H7 (cell line): ENCODE results near the gene NSUN3. TPM values are rescaled to one million over a fixed set of nuclear protein-coding genes. Genes with fewer than 3 reads are reported as not detected.
"Not testable (repeated sequence)": the region's sequence is repeated elsewhere in the genome, so short reads cannot be mapped to it uniquely, and the experiment has no call there.

Source experiments
- DNase-seq: peaks from one replicate; pipeline ENCODE4 v3.0.0; 2012
- H3K27me3 ChIP-seq: 2 replicates; pipeline ENCODE4 v1.6.0; 2011; ENCODE audit warnings: mild to moderate bottlenecking, low read length; ENCODE audit not compliant: control insufficient read depth, insufficient read depth
- H3K36me3 ChIP-seq: replicated peaks from 2 replicates; pipeline ENCODE4 v1.5.1; 2011; ENCODE audit warnings: low read length; ENCODE audit not compliant: control insufficient read depth, insufficient read depth
- H3K4me3 ChIP-seq: 2 replicates; pipeline ENCODE4 v1.5.1; 2011; ENCODE audit warnings: low read depth, mild to moderate bottlenecking, control low read depth, low read length, moderate library complexity; ENCODE audit not compliant: insufficient read depth
- total RNA-seq: library from RNA; depleted of rRNA; stranded (reverse); fragments of >200 nt; shearing (Covaris generic); gene quantifications from 2 replicates; pipeline ENCODE4 v1.2.3, GENCODE V29; 2014

NSUN3 gene
- total RNA-seq, 1 experiment from 2014 or later: 7.7 TPM

- Histone ChIP-seq H3K4me3 (peak overlapping the region; percentile 65), H3K36me3 (no peaks in the 10 kb centered on the region), H3K27me3 (no peaks in the 10 kb centered on the region)
- DNase-seq: no peak
These were observed 747 bp downstream of the NSUN3 start for GRCh38 chr3:94063496-94064119.

- DNase-seq: no peak
- no peak overlapping the region for H3K4me3 ChIP-seq
- no peaks in the 10 kb centered on the region for H3K36me3 ChIP-seq
- H3K27me3 ChIP-seq: no peaks in the 10 kb centered on the region
These were observed 1.5 kb downstream of the NSUN3 start for GRCh38 chr3:94064243-94064860.

- Histone ChIP-seq H3K36me3 (no peaks in the 10 kb centered on the region), H3K4me3 (no peak overlapping the region), H3K27me3 (no peaks in the 10 kb centered on the region)
- DNase-seq: no peak
These were observed 2.3 kb downstream of the NSUN3 start for GRCh38 chr3:94065122-94065521.

GRCh38 chr3:94065819-94066480, 3.1 kb downstream of the NSUN3 start:
- no peak overlapping the region for H3K4me3 ChIP-seq
- no peak for DNase-seq
- H3K27me3 ChIP-seq: no peaks in the 10 kb centered on the region
- no peaks in the 10 kb centered on the region for H3K36me3 ChIP-seq

GRCh38 chr3:94066506-94067500, 3.9 kb downstream of the NSUN3 start:
- DNase-seq: no peak
- no peak overlapping the region for H3K4me3 ChIP-seq

GRCh38 chr3:94069194-94069813, 6.4 kb downstream of the NSUN3 start:
- Histone ChIP-seq H3K27me3 (no peaks in the 10 kb centered on the region), H3K36me3 (0 out of 2 replicates have a peak, but pooled peaks cover 1% of the 10 kb centered on the region), H3K4me3 (no peak overlapping the region)
- DNase-seq: no peak

More at GRCh38 chr3:94066506-94067500, 3.9 kb downstream of the NSUN3 start:
- H3K27me3 ChIP-seq: no peaks in the 10 kb centered on the region
- H3K36me3 ChIP-seq: 0 out of 2 replicates have a peak, but pooled peaks cover 1% of the 10 kb centered on the region

GRCh38 chr3:94070341-94070911, 7.6 kb downstream of the NSUN3 start:
- DNase-seq: no peak
- no peaks in the 10 kb centered on the region for H3K27me3 ChIP-seq
- no peak overlapping the region for H3K4me3 ChIP-seq
- H3K36me3 ChIP-seq: 0 out of 2 replicates have a peak, but pooled peaks cover 1% of the 10 kb centered on the region

- Histone ChIP-seq H3K36me3 (peaks cover 1% of the 10 kb centered on the region; the same call in 1 of the 2 replicates), H3K27me3 (no peaks in the 10 kb centered on the region), H3K4me3 (no peak overlapping the region)
- DNase-seq: no peak
These were observed 8.9 kb downstream of the NSUN3 start for GRCh38 chr3:94071713-94072284.

- DNase-seq: no peak
- no peak overlapping the region for H3K4me3 ChIP-seq
- no peaks in the 10 kb centered on the region for H3K27me3 ChIP-seq
- peaks cover 1% of the 10 kb centered on the region; the same call in 1 of the 2 replicates for H3K36me3 ChIP-seq
These were observed 13.2 kb downstream of the NSUN3 start for GRCh38 chr3:94076055-94076454.

- not testable (repeated sequence) for H3K27me3 ChIP-seq, DNase-seq, H3K4me3 ChIP-seq, H3K36me3 ChIP-seq
These were observed 17.7 kb downstream of the NSUN3 start for GRCh38 chr3:94080552-94080951.

- Histone ChIP-seq H3K4me3 (no peak overlapping the region), H3K27me3 (no peaks in the 10 kb centered on the region), H3K36me3 (no peaks in the 10 kb centered on the region; the same call in none of the 2 replicates)
- no peak for DNase-seq
These were observed 19.0 kb downstream of the NSUN3 start for GRCh38 chr3:94081884-94082283.

GRCh38 chr3:94082391-94082937, 19.6 kb downstream of the NSUN3 start:
- Histone ChIP-seq H3K27me3 (no peaks in the 10 kb centered on the region), H3K36me3 (no peaks in the 10 kb centered on the region; the same call in none of the 2 replicates), H3K4me3 (no peak overlapping the region)
- no peak for DNase-seq

- H3K27me3 ChIP-seq: no peaks in the 10 kb centered on the region
- H3K4me3 ChIP-seq: no peak overlapping the region
- DNase-seq: no peak
- no peaks in the 10 kb centered on the region; the same call in none of the 2 replicates for H3K36me3 ChIP-seq
These were observed 20.4 kb downstream of the NSUN3 start for GRCh38 chr3:94083261-94083660.
